Activated CD4-positive, CD25-positive, alpha-beta regulatory T cell treated with anti-CD3 and anti-CD28 coated beads, Interleukin-2, amount 50 U/mL, for 72 hours (primary cell): ENCODE results near the gene IL15RA.
A peak's percentile ranks its signal among the peaks of the same experiment; 100 is the strongest.
"Not testable (repeated sequence)": the region's sequence is repeated elsewhere in the genome, so short reads cannot be mapped to it uniquely, and the experiment has no call there.

ENCODE experiments used
- DNase-seq: peaks from one replicate; pipeline ENCODE4 v3.0.0; 2021

IL15RA gene

DNA sequence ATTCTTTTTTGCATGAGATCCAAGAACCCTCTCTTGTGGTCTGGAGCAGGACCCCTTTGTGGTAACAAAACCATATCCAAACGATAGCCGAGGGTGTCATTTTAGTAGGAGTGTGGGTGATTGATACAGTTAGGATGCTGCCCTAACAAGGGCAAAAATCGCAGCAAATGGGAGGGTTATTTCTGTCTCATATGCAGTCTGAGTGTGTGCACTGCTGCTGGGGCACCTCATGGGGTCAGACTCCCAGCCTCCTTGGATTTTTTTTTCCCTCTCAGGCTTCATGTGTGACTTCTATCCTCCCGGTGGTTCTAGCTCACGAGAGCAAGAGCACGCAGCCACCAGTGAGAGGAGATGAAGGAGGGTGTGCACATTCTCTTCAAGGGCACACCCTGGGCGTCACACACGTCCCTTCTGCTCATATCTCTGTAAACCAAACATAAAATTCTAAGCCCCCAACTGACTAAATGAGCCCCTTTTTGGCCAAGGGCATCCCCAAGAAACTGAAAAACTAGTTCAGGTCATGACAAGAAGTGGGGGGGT, 28.6 kb upstream of the IL15RA start:
- DNase-seq: no peak

DNA sequence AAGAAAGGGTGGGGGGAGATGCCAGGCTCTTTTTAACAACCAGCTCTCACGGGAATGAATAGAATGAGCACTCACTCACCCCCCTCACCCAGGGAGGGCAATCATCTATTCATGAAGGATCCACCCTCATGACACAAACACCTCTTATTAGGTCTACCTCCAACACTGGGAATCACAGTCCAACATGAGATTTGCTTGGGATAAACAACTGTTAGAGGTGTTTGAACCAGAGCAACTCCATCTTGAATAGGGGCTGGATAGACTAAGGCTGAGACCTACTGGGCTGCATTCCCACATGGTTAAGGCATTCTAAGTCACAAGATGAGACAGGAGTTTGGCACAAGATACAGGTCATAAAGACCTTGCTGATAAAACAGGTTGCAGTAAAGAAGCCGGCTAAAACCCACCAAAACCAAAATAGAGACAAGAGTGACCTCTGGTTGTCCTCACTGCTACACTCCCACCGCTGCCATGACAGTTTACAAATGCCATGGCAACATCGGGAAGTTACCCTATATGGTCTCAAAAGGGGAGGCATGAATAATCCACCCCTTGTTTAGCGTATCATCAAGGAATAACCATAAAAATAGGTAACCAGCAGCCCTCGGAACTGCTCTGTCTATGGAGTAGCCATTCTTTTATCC, 27.9 kb upstream of the IL15RA start:
- DNase-seq: not testable (repeated sequence)

DNA sequence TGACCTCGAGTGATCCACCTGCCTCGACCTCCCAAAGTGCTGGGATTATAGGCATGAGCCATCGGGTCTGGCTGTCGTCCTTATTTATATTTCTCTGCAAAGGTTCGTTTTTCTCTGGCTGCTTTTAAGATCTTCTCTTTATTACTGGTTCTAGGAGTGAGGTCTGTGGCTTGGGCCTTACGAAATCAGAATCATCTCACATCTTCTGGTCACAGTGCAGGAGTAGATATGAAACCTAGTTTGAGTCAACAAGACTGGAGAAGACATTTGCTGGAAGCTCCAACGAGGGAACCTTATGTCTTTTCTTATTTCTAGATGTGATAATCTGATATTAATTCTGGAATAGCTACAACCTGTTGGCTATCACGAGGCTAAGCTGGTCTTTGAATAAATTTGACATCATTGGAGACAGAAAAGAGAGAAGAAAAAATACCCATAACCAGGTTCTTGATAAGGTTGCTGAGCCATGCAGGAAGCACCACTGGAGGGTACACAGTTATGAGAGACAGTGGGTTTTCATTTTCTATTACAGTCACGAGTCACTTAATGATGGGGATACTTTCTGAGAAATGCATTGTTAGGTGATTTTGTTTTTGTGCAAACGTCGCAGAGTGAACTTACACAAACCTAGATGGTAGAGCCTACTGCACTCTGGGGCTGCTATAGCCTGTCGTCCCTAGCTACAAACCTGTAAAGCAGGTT, 25.6 kb upstream of the IL15RA start:
- no peak for DNase-seq

DNA sequence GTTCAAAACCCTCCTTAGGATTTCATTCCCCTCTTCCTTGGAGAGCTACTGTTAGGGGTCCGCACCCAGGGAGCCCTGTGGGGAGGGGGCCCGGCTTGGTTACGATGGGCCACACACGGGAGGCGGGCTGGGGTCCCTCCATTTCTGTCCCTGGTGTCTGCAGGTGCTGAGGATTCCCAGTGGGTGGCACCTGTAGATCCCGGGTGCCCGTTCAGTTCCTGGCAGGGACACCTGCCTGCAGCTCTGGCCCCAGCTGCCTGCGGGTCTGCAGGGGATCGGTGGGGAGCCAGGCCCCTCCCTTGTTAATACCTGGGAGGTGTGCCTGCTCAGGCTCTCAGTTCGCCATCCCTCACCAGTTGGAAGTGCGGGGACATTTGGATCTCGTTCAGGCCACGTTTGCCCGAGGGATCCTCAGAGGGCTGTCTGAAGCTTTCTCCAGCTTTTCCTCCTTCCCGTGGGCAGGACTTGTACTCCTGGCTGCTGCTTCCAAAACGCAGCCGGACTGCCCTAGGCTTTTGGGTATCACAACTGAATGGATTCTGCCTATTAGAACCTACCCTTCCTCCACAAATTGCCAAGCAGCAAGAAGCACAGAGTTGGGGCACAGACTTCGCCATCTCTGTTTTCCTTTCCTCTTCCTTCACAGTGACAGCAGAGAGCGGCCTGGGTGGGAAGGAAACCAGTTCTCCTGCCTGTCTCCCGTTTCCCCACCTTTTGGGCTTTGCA, 22.3 kb upstream of the IL15RA start:
- no peak for DNase-seq

DNA sequence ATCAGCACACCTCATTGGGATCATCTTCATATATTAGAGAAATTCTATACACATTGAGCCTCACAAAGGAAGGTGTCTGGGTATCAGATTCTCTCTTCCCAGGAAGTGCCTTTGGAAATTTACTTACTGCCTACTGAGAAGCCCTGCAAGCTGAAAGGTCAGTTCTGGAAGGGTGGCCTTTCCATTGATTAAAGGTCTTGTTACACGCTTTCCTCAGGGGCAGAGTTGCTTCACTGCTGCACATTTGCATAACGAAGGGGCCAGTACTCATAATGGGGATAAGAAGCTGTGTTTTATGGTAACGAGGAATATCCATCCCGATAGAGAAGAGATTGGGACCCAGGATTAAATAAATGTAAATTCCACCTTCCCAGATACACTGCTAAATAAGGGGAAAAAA, 19.4 kb upstream of the IL15RA start:
- DNase-seq: no peak

DNA sequence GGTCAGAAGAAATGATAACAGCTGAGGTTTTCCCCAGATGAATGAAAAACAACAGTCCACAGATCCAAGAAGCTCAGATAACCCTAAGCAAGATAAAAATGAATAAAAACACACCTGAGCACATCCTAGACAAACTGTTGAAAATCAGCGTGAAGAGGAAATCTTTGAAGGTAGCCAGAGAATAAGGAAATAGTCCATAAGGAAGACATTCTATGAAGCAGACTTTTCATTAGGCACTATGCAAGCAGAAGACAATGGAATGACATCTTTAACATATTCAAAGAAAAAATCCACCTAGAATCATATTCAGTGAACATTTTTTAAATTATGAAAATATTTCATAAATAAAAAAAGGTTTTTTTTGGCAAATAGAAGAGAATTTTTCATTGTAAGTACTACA, 15.1 kb upstream of the IL15RA start:
- DNase-seq: no peak

DNA sequence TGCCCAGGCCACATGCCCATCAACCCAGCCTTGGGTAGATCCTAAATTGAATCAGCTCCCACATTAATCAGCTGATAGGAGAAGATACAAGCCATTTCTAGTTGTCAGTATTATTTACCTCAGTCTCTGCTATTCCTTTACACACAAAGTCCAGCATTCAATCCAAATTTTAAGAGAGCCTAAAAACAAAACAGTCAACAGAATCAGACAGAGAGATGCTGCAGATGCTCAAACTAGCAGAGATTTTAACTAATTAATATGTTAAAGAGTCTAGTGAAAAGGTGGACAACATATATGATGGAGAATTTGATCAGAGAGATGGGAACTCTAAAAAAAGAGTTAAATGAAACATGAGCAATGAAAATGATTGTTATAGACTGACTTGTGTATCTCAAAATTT, 14.4 kb upstream of the IL15RA start:
- DNase-seq: no peak

- DNase-seq: no peak
These were observed 12.4 kb upstream of the IL15RA start for GRCh38 chr10:5989756-5990155.

DNA sequence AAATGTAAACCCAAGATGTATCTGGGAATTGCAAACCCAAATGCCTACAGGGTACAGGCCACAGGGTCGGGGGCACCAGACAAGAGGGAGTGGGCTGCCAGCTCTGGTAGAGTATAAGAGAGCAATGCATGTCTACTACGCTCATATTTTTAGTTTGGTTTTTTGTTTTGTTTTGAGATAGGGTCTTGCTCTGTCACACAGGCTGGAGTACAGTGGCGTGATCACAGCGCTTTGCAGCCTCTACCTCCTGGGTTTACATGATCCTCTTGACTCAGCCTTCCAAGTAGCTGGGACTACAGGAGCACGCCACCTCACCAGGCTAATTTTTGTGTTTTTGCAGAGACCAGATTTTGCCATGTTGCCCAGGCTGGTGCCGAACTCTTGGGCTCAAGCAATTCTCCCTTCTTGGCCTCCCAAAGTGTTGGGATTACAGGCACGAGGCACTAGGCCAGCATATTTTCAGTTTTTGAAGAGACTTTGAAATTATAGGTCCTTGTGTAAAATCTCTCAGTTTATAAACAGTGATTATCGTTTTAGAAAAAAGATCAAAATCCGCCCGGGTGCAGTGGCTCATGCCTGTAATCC, 11.1 kb upstream of the IL15RA start:
- no peak for DNase-seq

GRCh38 chr10:5987747-5988146, 10.4 kb upstream of the IL15RA start:
- DNase-seq: no peak

DNA sequence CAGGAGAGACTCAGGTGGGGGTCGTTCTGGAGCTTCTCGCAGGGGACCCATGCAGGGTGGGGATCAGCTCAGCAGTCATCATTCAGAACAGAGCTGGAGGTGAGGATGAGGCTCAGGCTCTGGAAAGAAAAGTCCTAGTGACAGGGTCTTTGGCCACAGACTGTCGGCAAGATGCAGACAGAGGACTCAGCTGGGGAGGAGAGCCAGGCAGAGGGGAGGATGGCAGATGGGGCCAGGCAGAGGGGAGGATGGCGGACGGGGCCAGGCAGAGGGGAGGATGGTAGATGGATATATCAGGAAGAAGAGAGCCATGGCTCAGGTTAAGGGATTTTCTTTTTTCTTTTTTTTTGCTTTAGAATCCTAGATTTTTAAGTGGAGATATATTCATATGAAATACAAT, 7.7 kb upstream of the IL15RA start:
- no peak for DNase-seq

DNA sequence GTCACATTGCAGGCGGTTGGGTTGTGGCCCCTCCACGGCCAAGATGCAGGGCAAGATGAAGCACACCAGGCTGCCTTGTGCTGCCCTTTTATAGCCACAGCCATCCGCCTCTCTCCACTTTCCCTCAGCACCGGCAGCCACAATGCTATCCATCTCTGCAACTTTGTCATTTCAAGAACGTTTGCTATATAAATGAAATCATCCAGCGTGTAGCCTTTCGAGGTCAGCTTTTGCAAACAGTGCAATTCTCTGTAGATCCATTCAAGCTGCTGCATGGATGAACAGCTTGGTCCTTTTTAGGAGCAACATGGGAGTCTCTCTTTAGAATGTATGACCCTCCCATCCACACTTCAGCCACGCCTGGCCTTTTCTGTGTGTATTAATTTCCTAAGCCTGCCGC, 6.4 kb upstream of the IL15RA start:
- DNase-seq: no peak

DNA sequence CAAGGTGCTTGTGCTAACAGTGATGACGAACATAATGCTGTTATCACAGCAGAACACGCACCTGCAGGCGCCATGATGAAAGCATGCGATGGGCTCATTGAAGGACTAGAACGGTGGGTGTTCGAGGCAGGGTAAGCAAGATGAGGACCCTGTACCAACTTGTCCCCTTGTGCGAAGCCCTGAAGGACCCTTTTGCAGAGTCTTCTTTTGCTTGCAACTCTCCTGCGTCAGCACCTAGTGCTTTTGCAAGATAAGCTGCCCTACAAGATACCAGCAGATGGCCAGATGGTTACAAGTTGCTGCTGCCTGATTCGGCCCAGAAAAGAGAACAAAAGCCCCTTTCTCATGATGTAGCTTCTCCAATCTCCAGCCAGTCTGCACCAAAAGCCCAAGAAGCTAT, 4.2 kb upstream of the IL15RA start:
- DNase-seq: no peak

DNA sequence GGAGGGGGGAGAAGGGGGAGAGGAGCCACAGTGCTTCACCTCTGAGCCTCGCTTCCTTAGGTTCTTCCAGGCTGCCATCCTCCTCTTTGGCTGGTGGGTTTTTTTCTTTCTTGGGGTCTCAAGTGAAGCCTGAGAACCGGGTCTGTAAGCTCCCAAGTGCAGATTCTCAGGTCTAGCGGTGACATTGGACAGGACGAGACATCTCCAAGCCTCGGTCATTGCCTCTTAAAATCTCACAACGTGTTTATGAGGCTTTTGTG, 817 bp upstream of the IL15RA start:
- no peak for DNase-seq

DNA sequence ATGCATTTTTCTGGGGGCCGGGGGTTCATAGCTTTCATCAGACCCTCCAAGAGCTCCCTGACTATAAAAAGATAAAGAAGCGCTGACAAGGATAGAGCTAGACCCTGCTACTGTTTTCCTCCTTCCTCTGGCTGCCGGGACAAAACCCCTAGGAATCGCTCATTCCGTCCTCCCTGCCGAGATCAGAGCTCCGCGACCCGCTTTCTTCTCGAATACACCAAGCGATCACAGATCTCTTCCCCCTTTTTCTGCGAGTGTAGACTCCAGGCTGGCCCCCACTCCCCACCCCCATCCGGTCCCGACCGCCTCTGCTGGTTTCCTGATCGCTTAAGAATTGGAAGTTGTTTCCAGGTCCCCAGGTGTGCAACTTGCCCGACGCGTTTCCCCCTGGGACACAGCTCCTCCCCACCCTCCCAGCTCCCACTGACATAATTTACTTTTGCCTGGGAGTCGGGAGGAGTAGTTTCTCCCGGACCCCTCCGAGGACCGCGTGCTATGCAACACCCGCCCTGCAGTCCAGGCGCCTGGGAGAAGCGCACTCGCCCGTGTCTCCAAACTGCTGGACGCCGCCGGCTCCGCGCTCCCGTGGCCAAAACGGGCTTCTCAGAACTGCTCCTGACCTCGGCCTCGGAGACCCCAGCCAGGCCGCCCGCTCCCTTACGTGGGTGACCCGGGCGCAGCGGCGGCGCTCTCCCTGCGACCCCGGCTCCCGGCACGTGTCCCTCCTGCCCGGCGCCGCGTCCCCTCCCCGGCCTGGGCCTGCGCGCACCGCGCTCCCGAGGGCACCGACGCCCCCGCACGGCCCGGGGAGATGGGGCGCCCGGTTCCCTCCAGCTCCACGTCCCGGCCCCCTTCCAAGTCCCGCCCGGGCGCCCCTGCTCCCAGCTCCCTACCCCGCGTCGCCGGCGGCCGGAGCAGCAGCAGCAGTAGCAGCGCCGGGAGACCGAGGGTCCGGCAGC, 552 bp downstream of the IL15RA start:
- DNase-seq: peak; percentile 51

DNA sequence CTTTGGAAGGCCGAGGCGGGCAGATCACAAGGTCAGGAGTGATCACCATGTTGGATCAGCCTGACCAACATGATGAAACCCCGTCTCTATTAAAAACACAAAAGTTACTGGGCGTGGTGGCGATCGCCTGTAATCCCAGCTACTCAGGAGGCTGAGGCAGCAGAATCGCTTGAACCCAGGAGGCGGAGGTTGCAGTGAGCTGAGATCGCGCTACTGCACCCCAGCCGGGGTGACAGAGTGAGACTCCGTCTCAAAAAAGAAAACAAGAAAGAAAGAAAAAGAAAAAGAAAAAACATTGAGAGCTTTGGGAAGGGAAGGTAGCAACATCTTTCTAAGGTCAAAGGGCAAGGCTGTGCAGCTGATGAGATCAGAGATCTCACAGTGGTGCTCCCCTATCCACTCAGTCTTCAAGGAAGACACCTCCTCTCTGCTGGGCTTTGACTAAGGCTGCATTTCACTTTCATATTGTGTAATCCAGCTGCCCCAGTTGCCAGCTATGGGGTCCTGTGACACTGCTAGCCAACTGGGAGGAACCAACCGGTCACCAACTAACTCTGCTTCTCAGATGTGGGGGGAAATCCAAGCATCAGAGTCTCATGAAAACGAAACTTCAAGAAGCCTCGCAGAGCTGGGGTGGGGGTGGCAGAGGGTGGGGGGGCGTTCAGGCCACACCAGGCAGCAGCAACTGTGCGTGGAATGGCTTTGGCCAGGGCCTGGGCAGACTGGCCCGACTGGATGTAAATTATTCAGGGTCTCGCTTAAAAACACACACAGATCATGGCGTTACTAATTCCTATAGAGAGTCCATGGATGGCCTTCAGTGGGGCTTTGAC, 1.5 kb downstream of the IL15RA start:
- peak; percentile 47 for DNase-seq

GRCh38 chr10:5973069-5973468, 4.3 kb downstream of the IL15RA start:
- no peak for DNase-seq

- no peak for DNase-seq
These were observed 5.5 kb downstream of the IL15RA start for GRCh38 chr10:5971886-5972285.

DNA sequence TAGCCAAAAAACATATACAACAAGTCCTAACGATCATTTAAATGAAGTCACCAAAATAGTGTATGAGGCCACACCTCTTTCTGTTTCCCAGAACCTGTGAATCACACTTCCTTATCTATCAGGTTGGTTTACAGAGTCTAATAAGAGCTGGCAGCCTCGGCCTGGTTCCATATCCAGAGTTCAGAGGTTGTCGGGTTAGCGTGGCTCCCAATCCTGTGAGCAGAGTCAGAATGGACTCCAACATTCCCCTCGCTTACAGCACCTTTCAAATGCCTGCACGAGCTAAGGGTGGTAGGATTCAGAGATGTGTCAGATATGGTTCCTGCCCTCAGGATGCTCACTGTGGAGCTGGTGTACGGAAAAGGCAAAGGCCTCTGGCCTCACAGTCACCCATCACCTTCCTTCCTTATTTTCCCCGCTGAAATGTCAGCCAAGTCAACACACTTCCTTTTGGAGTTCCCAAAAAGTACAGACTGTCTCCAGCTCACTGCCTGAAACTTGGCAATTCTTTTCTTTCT, 6.0 kb downstream of the IL15RA start:
- no peak for DNase-seq

GRCh38 chr10:5970527-5970926, 6.8 kb downstream of the IL15RA start:
- no peak for DNase-seq

DNA sequence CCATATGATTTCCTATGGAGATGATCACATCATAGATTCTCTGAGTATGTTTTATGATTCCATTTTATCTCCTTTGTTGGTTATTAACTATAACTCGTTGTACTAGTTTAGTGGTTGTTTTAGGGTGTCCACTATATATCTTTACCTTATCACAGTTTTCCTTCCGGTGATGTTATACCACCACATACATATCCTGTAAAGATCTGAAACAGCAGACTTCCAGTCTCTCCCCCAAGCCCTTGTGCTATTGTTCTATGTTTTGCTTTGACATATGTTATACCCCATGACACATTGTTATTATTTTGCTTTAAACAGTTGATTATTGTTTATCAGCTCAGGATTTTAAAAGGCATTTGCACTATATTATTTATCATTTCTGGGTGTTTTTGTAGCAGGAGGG, 7.3 kb downstream of the IL15RA start:
- DNase-seq: no peak
